KG1 (cell line): Measurements from ENCODE around the gene PPP1CA.
"Not testable (repeated sequence)": the region's sequence is repeated elsewhere in the genome, so short reads cannot be mapped to it uniquely, and the experiment has no call there.

Source experiments
- DNase-seq: peaks from one replicate; lab custom pipeline; 2025; lab: John Stamatoyannopoulos, UW

The PPP1CA gene

DNA sequence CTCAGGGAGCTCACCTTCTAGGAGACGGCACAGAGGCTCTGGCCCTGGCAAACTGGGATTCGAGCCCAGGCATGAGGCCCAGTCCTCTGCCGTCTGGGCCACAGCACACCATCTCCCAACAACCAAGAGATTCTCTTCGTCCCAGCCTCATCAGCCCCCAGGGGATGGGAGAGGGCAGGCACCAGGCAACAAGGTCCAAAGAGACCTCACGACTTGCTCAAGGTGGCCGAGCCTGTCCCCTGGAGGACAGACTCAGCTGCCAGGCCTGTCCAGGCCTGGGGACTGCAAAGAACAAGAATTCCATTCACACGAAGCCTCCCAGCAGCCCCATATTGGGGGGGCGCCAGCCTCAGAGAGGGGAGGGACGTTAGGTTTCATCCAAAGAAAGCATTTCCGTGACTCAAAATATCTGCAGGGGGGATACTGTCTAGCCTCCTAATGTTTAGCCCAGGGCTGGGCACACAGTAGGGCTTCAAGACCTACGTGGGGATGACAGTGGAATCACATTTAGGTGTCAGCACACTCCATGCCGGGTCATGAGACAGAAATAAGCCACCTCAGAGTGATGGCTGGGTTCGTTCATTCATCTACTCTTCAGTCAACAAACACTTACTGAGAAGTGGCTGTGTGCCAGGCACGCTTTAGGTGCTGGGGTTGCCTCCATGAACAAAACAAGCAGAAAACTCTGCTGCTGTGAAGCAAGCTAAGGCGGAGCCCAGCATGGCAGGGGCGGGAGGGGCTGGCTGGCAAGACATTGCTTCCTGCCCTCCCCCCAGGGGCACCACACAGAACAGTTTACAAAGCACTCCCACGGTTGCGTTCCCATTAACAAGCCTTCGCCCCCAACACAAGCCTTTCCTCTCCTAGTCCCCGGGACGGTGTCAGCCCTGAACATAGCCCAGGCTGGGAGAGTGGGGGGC, 15.0 kb upstream of the PPP1CA start:
- DNase-seq, result no peak

DNA sequence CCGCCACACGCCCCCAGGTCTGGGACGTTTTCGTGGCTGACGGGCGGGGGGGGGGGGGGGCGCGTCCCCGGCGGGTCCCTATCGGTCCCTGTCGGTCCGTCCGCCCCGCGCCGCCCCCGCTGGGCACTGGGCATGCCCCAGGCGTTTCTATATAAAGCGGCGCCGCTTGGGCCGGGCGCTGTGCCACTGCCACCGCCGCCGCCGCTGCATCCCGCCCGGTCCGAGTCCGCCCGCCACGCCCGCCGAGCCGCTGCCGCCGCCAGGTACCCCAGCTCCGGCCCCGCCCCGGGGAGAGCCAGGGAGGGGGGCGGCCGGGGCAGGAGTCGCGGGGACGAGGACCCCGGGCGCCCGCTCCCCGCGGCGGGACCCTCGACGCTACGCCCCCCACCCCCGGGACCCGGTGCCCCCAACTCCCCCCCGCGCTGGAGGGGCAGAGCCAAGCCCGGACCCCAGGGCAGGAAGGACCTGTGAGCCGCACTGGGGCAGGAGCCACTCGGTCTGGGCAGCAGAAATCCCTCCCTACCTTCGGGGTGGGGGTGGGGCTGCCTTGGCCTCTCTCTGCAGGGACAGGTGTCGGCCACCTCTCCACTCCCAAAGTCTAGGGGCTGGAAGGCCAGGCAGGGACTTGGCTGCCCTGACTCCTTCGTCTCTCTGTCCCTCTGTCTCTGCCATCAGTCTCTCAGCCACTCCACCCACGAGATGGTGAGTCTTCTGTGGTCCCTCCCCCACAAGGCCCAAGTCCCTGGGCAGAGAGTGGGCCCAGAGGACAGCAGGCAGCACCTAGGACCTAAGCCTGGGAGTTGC, 14.0 kb upstream of the PPP1CA start, which contains the start of gene CARNS1:
CARNS1 (plus strand) TSS at position 178 of the 804 bp plus-strand sequence; CDS start at position 700, 522 bp downstream.
- DNase-seq, result no peak

DNA sequence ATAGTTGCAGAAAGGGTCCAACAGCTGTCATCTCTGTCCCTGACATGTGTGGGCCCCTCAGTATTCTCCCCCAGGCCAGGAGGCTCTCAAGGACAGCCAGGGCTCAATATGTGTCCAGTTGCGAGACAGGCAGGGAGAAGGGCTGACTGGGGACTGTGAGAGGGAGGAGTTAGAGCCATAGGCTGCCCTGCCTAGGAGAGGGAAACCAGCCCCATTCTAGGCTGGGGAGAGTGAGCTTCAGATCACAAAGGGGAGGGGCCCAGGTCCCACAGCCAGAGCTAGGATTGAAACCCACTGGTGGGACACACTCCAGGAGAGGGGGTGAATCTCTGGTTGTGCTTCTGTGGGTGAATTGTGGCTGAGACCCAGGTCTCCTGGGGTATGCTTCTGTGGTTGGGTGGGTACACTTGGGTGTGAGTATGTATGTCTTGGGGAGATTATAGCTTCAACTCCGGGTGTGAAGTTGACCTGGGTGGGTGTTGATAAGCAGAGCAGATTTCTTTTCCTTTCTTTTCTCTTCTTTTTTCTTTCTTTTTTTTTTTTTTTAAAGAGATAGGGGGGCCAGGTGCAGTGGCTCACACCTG, 11.7 kb upstream of the PPP1CA start:
- DNase-seq, result no peak

DNA sequence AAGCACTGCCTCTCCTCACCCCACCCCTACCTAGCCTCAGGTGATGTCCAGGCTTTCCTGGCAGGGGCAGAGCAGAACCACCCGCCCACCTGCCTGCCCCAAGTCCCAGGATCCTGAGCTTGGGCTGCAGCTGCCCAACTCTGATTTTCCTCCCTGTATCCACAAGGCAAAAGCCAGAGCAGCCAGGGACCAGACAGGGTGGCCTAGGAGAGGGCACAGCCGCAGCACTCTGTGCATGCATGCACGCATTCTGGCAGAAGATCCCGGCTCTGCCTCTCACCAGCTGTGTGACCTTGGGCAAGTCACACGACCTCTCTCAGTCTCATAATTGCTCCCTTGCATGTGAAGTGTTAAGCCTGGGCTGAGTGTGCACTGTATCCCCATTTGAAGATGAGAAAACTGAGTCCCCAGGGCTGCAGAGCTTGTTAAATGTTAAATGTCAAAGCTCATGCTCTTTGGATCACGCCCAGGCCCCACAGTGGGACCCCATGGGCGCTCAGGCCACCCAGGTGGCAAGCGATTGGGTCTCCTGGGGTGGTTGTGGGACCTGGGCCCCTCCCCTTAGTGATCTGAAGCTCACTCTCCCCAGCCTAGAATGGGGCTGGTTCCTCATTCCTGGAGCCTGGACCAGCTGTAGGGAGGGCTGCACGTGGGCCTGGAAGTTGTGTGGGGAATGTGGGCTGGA, 11.0 kb upstream of the PPP1CA start:
- DNase-seq, result no peak

DNA sequence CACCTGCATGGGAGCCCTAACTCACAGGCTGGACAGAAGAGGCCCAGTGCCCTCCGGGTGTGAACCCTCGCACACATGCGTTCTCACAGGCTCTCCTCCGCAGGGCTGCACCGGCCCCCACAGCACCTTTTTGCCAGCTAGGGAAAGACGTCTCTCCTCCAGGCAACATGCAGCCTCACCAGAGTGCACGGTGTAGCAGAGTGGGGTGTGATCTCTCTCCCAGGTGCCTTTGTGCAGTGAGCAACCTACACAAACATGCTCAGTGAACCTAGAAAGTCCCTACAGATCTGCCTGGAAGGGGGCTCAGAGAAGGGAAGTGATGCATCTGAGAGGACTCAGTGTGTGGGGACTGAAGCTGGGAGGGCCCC, 10.1 kb upstream of the PPP1CA start:
- no peak for DNase-seq

DNA sequence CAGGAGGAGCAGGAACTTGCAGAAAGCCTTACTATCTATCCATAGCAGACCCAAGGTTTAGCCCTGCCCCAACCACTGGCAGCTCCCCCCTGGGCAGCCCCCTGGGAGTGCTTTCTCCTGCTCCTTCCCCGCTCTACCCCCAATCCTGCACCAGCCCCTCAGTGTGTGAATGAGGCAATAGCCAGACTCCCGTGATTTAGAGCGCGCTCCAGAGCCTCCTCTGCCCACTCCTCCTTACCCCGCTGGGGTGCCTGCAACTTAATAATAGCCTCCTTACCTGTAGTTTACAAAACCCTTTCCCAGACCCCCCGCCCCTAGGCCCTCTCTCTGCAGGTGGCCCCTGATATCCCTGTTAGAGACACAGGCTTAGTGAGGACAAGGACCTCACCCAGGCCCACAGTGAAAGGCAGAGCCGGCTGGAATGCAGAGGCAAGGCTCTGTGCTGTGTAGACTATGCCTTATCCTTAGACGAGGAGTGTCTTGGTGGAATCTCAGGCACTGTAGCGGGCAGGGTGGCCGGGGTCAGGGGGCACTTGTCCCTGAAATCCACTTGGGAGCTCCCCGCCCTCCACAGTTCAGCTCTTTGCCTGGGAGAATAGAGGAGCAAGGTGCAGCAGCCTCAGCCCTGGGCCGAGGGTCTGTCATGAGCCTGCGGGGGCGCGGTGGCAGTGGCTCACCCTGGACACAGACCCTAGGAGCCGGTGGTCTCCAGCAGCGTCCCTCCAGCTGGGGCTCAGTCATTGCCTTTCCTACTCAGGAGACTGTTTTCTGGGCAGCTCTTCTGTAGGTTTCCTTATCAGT, 9.5 kb upstream of the PPP1CA start:
- no peak for DNase-seq

DNA sequence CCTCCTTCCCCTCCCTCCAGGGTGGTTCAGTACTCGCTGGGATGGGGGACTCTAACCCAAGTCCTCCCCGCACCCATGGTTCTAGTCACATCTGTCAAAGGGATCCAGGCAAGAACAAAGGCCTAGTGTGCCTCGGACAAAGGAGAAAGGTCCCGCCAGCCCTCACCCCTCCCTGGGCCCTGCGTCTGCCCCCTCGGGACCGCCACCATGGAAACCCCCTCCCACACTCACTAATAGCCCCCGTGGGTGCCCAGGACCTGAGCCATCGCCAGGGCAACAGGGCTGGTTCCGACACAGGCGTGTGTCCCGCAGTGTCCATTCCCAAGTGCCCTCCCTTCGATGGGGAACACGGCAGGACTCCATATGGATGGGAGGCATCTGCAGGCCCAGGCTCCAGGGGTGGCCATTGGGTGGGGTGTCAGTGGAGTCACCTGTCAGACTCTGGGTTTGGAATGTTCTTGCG, 8.7 kb upstream of the PPP1CA start:
- DNase-seq, result no peak

DNA sequence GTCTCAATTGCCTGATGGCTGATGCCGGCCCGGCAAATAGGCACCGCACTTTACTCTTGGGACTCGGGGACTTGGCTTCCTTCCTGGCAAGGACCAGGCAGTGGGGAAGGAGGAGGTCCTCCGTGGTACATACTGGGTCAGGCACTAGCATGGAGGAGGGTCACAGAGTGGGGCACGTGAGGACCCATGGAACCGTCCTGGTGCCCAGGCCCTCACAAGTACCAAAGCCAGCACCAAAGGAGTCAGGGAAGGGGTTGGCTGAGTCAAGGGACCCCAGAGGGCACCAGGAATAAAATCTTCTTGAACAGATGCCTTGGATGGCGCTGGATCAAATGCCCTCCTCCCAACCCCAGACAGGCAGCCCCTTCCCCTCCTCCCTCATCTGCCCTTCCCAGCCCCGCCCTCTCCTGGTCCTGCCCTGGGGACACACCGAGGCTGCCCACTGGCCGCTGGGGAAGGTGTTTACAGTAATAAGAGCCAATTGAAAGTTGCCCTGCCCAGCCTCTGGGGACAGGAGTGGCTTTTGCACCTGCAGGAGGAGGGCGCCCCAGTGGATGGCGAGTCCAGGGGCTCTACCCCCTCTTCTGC, 8.2 kb upstream of the PPP1CA start:
- no peak for DNase-seq

DNA sequence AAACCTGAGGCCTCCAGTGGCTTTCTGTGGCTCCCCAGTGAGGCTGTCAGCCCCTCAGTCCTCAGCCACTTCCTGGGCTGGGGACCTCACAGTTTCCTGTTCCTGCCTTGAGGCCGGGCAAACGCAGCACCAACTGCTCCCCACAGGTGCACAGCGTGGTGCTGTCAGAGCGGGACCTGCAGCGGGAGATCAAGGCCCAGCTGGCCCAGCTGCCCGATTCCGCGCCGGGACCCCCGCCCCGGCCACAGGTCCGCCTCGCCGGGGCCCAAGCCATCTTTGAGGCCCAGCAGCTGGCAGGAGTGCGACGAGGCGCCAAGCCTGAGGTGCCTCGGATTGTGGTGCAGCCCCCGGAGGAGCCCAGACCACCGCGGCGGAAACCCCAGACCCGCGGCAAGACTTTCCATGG, 7.6 kb upstream of the PPP1CA start:
- peak; percentile 84 for DNase-seq

DNA sequence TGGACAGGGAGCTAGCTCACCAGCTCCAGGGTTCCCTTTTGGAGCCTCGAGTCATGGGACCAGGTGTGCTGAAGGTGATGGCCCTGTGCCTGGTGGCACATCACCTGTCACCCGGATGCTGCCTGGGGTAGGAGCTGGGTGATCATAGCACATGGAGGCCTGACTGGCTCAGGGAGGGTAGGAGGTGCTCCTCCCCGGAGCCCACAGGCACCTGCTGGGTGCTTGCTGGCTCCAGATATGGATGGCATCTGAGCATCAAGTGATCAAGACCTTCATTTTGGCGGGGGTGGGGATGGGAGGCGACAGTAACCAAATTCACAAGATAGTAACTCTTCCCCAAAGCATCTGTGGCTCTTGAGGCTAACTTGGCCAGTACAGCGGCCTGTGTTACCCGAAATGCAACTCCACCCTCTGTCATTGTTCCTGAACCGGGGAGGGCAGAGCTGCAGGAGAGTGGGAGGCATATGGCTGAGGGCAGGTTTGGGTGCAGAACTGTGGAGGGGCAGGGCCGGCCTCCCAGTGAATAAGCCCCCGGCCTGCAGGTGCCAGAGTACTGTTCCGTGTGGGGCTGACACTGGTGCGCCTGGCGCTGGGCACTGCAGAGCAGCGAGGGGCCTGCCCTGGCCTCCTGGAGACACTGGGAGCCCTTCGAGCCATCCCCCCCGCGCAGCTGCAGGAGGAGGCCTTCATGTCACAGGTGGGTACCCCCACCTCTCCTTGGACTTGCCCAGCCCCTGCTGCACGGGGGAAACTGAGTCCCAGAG, 7.0 kb upstream of the PPP1CA start:
- no peak for DNase-seq

DNA sequence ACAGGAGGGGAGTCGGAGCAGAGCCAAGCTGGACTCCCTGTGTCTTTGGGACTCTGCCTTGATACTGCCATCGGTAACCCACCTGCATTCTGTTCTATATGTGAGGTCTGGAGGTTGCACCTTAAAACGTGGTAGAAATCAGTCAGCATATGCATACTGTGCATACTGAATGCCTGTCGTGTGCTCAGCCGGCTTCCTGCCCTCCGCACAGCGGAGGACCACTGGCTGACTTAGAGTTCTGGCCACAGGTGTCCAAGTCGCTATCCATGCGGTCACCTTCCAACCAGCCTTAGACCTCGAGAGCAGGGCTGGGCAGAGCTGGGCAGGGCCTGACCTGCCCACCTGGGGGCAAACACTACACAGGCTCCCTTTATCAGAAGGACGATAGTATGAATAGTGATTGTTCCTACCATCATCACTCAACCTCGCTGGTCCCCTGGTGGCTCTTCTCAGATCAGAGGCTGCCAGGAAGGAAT, 6.1 kb upstream of the PPP1CA start:
- DNase-seq, result no peak

DNA sequence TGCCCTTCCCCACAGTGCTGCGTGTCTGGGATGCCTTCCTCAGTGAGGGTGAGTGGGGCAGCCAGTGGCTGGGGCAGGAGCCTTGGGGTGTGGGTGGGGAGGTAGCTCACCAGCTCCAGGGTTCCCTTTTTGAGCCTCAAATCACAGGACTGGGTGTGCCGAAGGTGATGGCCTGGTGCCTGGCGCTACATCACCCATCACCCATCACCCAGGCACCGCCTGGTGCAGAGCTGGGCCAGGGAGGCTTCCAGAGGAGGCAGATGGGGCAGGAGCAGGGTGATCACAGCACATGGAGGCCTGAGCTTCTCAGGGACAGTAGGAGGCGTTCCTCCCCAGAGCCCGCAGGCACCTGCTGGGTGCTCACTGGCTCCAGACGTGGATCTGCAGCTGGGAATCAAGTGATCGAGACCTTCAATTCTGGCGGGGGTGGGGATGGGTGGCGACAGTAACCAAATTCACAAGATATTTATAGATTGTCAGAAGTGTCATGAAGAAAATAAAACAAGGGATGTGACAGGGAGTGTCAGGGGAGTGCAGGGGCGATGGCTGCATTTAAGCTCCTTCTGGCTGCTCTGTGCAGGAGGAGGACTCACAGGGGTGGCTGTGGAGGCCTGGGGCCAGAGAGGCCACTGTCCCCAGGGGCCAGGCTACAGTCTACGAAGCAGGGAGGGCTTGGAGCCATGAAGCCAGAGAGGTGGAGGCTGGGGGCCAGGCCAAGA, 5.5 kb upstream of the PPP1CA start:
- DNase-seq, result no peak

DNA sequence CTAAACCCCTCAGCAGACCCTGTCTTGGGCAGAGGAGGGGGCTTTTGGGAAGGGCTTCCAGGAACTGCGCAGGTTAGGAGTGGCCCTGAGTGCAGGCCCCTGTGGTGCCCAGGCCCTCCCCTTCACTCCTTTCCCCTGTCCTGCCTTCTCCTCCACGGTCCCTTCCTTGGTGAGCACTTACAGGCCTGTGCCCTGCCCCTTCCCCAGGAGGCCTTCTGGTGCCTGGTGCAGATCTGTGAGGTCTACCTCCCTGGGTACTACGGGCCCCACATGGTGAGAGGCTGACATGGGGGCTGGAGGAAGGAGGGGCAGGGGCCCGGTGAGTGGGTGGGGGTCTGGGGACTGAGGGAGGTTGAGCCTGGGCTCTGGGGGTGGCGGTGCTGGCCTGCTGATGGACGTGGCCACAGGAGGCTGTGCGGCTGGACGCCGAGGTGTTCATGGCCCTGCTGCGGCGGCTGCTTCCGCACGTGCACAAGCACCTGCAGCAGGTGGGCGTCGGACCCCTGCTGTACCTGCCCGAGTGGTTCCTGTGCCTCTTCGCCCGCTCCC, 4.8 kb upstream of the PPP1CA start:
- DNase-seq, result no peak

DNA sequence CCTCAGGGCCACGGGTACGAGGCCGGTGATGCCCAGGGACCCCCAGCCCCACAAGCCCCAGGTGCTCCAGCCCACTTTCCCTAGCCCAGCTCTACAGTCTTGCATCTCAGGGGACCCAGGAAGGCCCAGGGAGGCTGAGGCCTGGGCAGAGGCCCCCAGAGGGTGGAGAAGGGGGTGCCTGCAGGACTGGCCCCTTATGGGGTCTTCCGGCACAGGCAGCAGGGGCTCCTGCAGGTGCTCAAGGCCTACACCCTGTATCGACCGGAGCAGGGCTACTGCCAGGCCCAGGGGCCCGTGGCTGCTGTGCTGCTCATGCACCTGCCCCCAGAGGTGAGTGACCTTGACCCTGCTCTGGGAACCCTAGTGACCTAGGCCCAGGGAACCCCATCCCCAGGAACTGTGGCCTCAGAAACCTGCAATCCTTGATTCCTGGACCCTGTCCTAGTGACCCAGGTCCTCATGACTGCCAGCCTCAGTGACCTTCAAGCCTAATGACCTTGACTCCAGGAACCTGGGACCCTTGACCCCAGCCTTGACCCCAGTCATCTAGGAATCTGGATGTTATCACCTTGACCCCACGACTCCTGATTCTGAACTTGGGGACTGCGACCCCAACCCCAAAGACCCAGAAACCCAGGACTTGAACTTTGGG, 4.2 kb upstream of the PPP1CA start:
- DNase-seq, result no peak

DNA sequence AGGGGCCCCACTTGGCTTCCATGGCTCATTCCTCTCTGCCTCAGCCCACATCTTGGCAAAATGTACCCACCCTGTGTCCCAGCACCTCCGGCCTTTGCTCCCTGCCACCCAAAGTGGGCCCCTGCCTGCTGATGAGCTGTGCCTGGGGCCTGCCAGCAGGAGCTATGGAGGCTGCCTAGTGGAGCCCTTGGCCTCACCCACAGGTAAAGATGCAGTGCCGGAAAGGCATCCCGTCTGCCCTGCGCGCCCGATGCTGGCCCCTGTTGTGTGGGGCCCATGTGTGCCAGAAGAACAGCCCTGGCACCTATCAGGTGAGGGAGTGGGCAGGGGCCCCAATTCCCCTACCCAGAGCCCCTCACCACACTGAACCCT, 3.5 kb upstream of the PPP1CA start:
- no peak for DNase-seq

DNA sequence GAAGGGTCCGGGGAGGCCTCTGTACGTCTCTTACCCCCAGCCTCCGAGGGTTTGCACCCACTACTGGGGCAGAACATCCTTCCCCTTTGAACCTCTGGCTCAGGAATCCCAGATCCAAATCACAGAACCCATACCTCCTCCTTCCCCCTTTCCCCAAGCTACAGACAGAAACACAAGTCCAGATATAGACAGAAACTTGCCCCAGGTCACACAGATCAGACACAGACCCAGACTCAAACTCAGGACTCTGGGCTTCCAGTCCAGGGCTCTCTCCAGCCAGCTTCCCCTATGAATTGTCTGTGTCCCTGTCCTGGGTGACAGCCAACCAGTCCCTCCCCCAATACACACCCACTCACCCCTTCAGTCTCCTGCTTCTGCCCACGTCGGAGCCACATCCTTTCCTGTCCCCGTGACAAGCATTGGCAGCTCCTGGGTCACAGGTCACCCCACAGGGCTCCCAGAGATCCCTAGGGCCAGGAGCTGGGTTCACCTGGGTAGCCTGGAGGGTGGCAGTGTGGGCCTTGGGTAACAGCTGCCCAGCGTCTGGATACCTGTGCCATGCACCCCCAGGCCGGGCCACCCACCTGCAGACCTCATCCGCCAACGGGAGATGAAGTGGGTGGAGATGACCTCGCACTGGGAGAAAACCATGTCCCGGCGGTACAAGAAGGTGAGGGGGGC, 3.0 kb upstream of the PPP1CA start:
- no peak for DNase-seq

DNA sequence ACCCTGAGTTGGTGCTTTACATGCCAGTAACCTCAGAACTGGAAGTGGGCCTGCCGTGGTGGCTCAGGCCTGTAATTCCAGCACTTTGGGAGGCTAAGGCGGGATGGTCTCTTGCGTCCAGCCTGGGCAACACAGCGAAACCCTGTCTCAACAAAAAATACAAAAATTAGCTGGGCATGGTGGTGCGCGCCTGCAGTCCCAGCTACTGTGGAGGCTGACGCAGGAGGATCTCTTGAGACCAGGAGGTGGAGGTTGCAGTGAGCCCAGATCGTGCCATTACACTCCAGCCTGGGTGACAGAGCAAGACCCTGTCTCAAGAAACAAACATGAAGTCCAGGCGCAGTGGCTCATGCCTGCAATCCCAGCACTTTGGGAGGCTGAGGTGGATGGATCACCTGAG, 1.4 kb upstream of the PPP1CA start:
- not testable (repeated sequence) for DNase-seq
